ENCODE data around the gene RASGRF1.

Gene RASGRF1

GRCh38 chr15:78968114-78968513 lies 122.5 kb downstream of the RASGRF1 start:
- no peaks in the 10 kb centered on the region for H3K9me3 ChIP-seq (ENCODE audit: insufficient read depth, low read length)
- no peak overlapping the region for H2AFZ ChIP-seq (ENCODE audit: low read depth, low read length)

GRCh38 chr15:78960308-78960707 lies 130.3 kb downstream of the RASGRF1 start:
- Histone ChIP-seq H3K27ac (ENCODE audit: low read length) (no peak overlapping the region), H3K9ac (ENCODE audit: low read length) (no peak overlapping the region), H3K4me3 (ENCODE audit: low read length) (no peak overlapping the region), H3K4me2 (ENCODE audit: low read length) (no peak overlapping the region), H2AFZ (ENCODE audit: low read depth, low read length) (no peak overlapping the region), H4K20me1 (ENCODE audit: insufficient read depth, low read length) (no peaks in the 10 kb centered on the region), H3K27me3 (ENCODE audit: low read depth, low read length) (no peaks in the 10 kb centered on the region), H3K9me3 (ENCODE audit: insufficient read depth, low read length) (no peaks in the 10 kb centered on the region), H3K4me1 (ENCODE audit: low read length) (no peaks in the 10 kb centered on the region), H3K36me3 (replicated peaks; ENCODE audit: low read depth, low read length) (peaks cover 4% of the 10 kb centered on the region), H3K79me2 (ENCODE audit: low read length) (no peaks in the 10 kb centered on the region)
- TF ChIP-seq CTCF (IDR thresholded peaks at IDR 0.05; ENCODE audit: low read depth, low read length) = no peak
- TF ChIP-seq EZH2phosphoT487 (IDR thresholded peaks at IDR 0.05; ENCODE audit: low read depth) = no peak

More at GRCh38 chr15:78968114-78968513, 122.5 kb downstream of the RASGRF1 start:
- no peak overlapping the region for H3K4me3 ChIP-seq (ENCODE audit: low read length)
- no peaks in the 10 kb centered on the region for H3K4me1 ChIP-seq (ENCODE audit: low read length)
- no peak overlapping the region for H3K27ac ChIP-seq (ENCODE audit: low read length)
- no peaks in the 10 kb centered on the region for H4K20me1 ChIP-seq (ENCODE audit: insufficient read depth, low read length)
- no peak overlapping the region for H3K9ac ChIP-seq (ENCODE audit: low read length)
- no peaks in the 10 kb centered on the region for H3K36me3 ChIP-seq (replicated peaks; ENCODE audit: low read depth, low read length)
- H3K4me2 ChIP-seq (ENCODE audit: low read length) = no peak overlapping the region
- no peaks in the 10 kb centered on the region for H3K27me3 ChIP-seq (ENCODE audit: low read depth, low read length)
- no peaks in the 10 kb centered on the region for H3K79me2 ChIP-seq (ENCODE audit: low read length)
- TF ChIP-seq CTCF (IDR thresholded peaks at IDR 0.05; ENCODE audit: low read depth, low read length) (no peak), EZH2phosphoT487 (IDR thresholded peaks at IDR 0.05; ENCODE audit: low read depth) (no peak)

GRCh38 chr15:78959360-78959759 lies 131.2 kb downstream of the RASGRF1 start:
- peaks cover 4% of the 10 kb centered on the region for H3K36me3 ChIP-seq (replicated peaks; ENCODE audit: low read depth, low read length)
- H3K4me1 ChIP-seq (ENCODE audit: low read length) = no peaks in the 10 kb centered on the region
- H3K9ac ChIP-seq (ENCODE audit: low read length) = no peak overlapping the region
- TF ChIP-seq CTCF (IDR thresholded peaks at IDR 0.05; ENCODE audit: low read depth, low read length) = no peak
- TF ChIP-seq EZH2phosphoT487 (IDR thresholded peaks at IDR 0.05; ENCODE audit: low read depth) = no peak
- no peak overlapping the region for H2AFZ ChIP-seq (ENCODE audit: low read depth, low read length)
- H4K20me1 ChIP-seq (ENCODE audit: insufficient read depth, low read length) = no peaks in the 10 kb centered on the region
- H3K4me3 ChIP-seq (ENCODE audit: low read length) = no peak overlapping the region
- no peaks in the 10 kb centered on the region for H3K79me2 ChIP-seq (ENCODE audit: low read length)
- H3K4me2 ChIP-seq (ENCODE audit: low read length) = no peak overlapping the region
- H3K27ac ChIP-seq (ENCODE audit: low read length) = no peak overlapping the region
- H3K27me3 ChIP-seq (ENCODE audit: low read depth, low read length) = no peaks in the 10 kb centered on the region
- H3K9me3 ChIP-seq (ENCODE audit: insufficient read depth, low read length) = no peaks in the 10 kb centered on the region

GRCh38 chr15:78957416-78958093 lies 133.0 kb downstream of the RASGRF1 start:
- no peaks in the 10 kb centered on the region for H3K27me3 ChIP-seq (ENCODE audit: low read depth, low read length)
- H3K4me3 ChIP-seq (ENCODE audit: low read length) = no peak overlapping the region
- no peaks in the 10 kb centered on the region for H3K9me3 ChIP-seq (ENCODE audit: insufficient read depth, low read length)
- H4K20me1 ChIP-seq (ENCODE audit: insufficient read depth, low read length) = no peaks in the 10 kb centered on the region
- no peak overlapping the region for H2AFZ ChIP-seq (ENCODE audit: low read depth, low read length)
- H3K36me3 ChIP-seq (replicated peaks; ENCODE audit: low read depth, low read length) = peaks cover 4% of the 10 kb centered on the region
- H3K79me2 ChIP-seq (ENCODE audit: low read length) = no peaks in the 10 kb centered on the region
- no peak for TF ChIP-seq CTCF (IDR thresholded peaks at IDR 0.05; ENCODE audit: low read depth, low read length)
- TF ChIP-seq EZH2phosphoT487 (IDR thresholded peaks at IDR 0.05; ENCODE audit: low read depth) = no peak
- H3K27ac ChIP-seq (ENCODE audit: low read length) = no peak overlapping the region
- no peaks in the 10 kb centered on the region for H3K4me1 ChIP-seq (ENCODE audit: low read length)
- no peak overlapping the region for H3K9ac ChIP-seq (ENCODE audit: low read length)
- H3K4me2 ChIP-seq (ENCODE audit: low read length) = no peak overlapping the region

Measured in OCI-LY3 (cell line).